GM23338 (cell line): Measurements from ENCODE around the gene CEP55. TPM values are rescaled to one million over a fixed set of nuclear protein-coding genes. Genes with fewer than 3 reads are reported as not detected.

Source experiments
- ATAC-seq: fragments of 200-7000 bp; cut with Tn5 transposase; 3 replicates; pipeline ENCODE4 v1.9.1; 2020
- DNase-seq: peaks from one replicate; pipeline ENCODE4 v3.0.0-alpha.2; 2015; ENCODE audit warnings: low spot score
- H2AFZ ChIP-seq: fragments of 200-600 bp; sonication (generic); 2 replicates; pipeline ENCODE4 v1.8.0; 2016; ENCODE audit warnings: antibody characterized with exemption, mild to moderate bottlenecking, moderate library complexity
- H3F3A ChIP-seq: fragments of 200-600 bp; sonication (generic); replicated peaks from 2 replicates; pipeline ENCODE4 v1.8.0; 2017; ENCODE audit warnings: antibody characterized with exemption, mixed run types, low read depth
- H3K27ac ChIP-seq: fragments of 200-600 bp; sonication (generic); 2 replicates; pipeline ENCODE4 v1.6.1; 2016; ENCODE audit warnings: low read depth
- H3K27me3 ChIP-seq: fragments of 200-600 bp; sonication (generic); 2 replicates; pipeline ENCODE4 v1.8.0; 2016; ENCODE audit warnings: mild to moderate bottlenecking, mixed run types, moderate library complexity; ENCODE audit not compliant: insufficient read depth
- H3K36me3 ChIP-seq: fragments of 200-600 bp; sonication (generic); 2 replicates; pipeline ENCODE4 v1.8.0; 2016; ENCODE audit warnings: mild to moderate bottlenecking; ENCODE audit not compliant: insufficient read depth
- H3K4me1 ChIP-seq: fragments of 200-600 bp; sonication (generic); 2 replicates; pipeline ENCODE4 v1.8.0; 2016; ENCODE audit warnings: mild to moderate bottlenecking, moderate library complexity; ENCODE audit not compliant: insufficient read depth
- H3K4me2 ChIP-seq: fragments of 200-600 bp; sonication (generic); 2 replicates; pipeline ENCODE4 v1.7.1; 2017; ENCODE audit warnings: mixed run types
- H3K4me3 ChIP-seq: fragments of 200-600 bp; sonication (generic); 2 replicates; pipeline ENCODE4 v1.6.1; 2016; ENCODE audit warnings: mixed run types
- H3K79me2 ChIP-seq: fragments of 200-600 bp; sonication (generic); replicated peaks from 2 replicates; pipeline ENCODE4 v1.8.0; 2017; ENCODE audit warnings: mild to moderate bottlenecking; ENCODE audit not compliant: insufficient read depth
- H3K9me2 ChIP-seq: fragments of 200-600 bp; sonication (generic); 2 replicates; pipeline ENCODE4 v1.8.0; 2017; ENCODE audit not compliant: insufficient read depth
- H4K20me1 ChIP-seq: fragments of 200-600 bp; sonication (generic); replicated peaks from 2 replicates; pipeline ENCODE4 v1.8.0; 2017; ENCODE audit warnings: mild to moderate bottlenecking; ENCODE audit not compliant: insufficient read depth
- H3K27ac Mint-ChIP-seq: 2 replicates; pipeline ENCODE4 v1.8.0; 2020; ENCODE audit warnings: inconsistent platforms, mild to moderate bottlenecking, moderate library complexity, mixed read lengths
- H3K27me3 Mint-ChIP-seq: 3 replicates; pipeline ENCODE4 v1.8.0; 2022; ENCODE audit warnings: low read depth, mild to moderate bottlenecking, moderate library complexity, mixed read lengths, inconsistent platforms; ENCODE audit not compliant: insufficient read depth, poor library complexity
- H3K36me3 Mint-ChIP-seq: 3 replicates; pipeline ENCODE4 v1.8.0; 2021; ENCODE audit warnings: low read depth, mild to moderate bottlenecking, inconsistent platforms, moderate library complexity, mixed read lengths
- H3K4me1 Mint-ChIP-seq: 3 replicates; pipeline ENCODE4 v1.8.0; 2020; ENCODE audit warnings: mild to moderate bottlenecking, inconsistent platforms, mixed read lengths
- H3K4me3 Mint-ChIP-seq: 3 replicates; pipeline ENCODE4 v1.8.0; 2021; ENCODE audit warnings: moderate library complexity, mild to moderate bottlenecking, inconsistent platforms, mixed read lengths
- H3K9me3 Mint-ChIP-seq: 3 replicates; pipeline ENCODE4 v1.8.0; 2020; ENCODE audit warnings: moderate library complexity, mild to moderate bottlenecking, inconsistent platforms, mixed read lengths
- CREB1 ChIP-seq: fragments of 250-450 bp; sonication (Bioruptor Pico); IDR thresholded peaks from 2 replicates; pipeline ENCODE4 v1.5.0; 2020; ENCODE audit warnings: low read depth, mild to moderate bottlenecking, moderate library complexity
- CTCF ChIP-seq, 2 experiments: fragments of 200-600 bp in 1 of 2; sonication (generic) in 1 of 2; conservative IDR thresholded peaks; 2 replicates each; pipeline versions ENCODE4 v1.5.1 to v1.6.1; 2016 to 2017; ENCODE audit warnings: antibody characterized with exemption in 2 of 2, low read depth in 2 of 2, mild to moderate bottlenecking in 2 of 2, moderate library complexity in 1 of 2
- EZH2phosphoT487 ChIP-seq: fragments of 200-600 bp; sonication (generic); IDR thresholded peaks from one replicate; pipeline ENCODE4 v1.8.1; 2018; ENCODE audit warnings: antibody characterized with exemption; ENCODE audit not compliant: unreplicated experiment
- POLR2AphosphoS5 ChIP-seq: IDR thresholded peaks from 2 replicates; pipeline ENCODE4 v1.6.1; 2016; ENCODE audit warnings: antibody characterized with exemption, low read depth
- STAT1 ChIP-seq: IDR thresholded peaks from one replicate; pipeline ENCODE4 v1.6.1; 2016; ENCODE audit warnings: antibody characterized with exemption; ENCODE audit not compliant: unreplicated experiment
- ZNF114 ChIP-seq: fragments of 250-450 bp; sonication (Bioruptor Pico); IDR thresholded peaks from 2 replicates; pipeline ENCODE4 v1.5.0; 2020; ENCODE audit warnings: mild to moderate bottlenecking, moderate library complexity
- ZNF331 ChIP-seq: fragments of 250-450 bp; sonication (Bioruptor Pico); IDR thresholded peaks from 2 replicates; pipeline ENCODE4 v1.5.0; 2020; ENCODE audit warnings: low read depth, mild to moderate bottlenecking, moderate library complexity
- ZNF462 ChIP-seq: fragments of 250-450 bp; sonication (Bioruptor Pico); IDR thresholded peaks from 2 replicates; pipeline ENCODE4 v1.5.0; 2020; ENCODE audit warnings: mild to moderate bottlenecking, moderate library complexity
- polyA plus RNA-seq: library from polyadenylated mRNA; unstranded; fragments of >200 nt; fragmentation: Nextera tagmentation; extraction: Ambion mirVana; gene quantifications from 2 replicates; pipeline ENCODE4 v1.2.1, GENCODE V29; 2016
- total RNA-seq: library from RNA; depleted of rRNA; stranded (reverse); fragments of >200 nt; shearing (Covaris generic); gene quantifications from 2 replicates; pipeline ENCODE4 v1.2.3, GENCODE V29; 2014

CEP55 gene
- total and polyA plus RNA-seq, 2 experiments from 2014 or later, result 12.4 to 22.4 TPM

GRCh38 chr10:93452143-93452542 lies 44.3 kb upstream of the CEP55 start (continued):
- TF ChIP-seq ZNF462 (CRISPR knock-in tag) (no peak), EZH2phosphoT487 (no peak), STAT1 (no peak), ZNF114 (CRISPR knock-in tag) (no peak), CTCF (conservative IDR thresholded peaks at IDR 0.05; ENCODE audit: low read depth in 2 of 2) (no peak), ZNF331 (CRISPR knock-in tag) (no peak), CREB1 (CRISPR knock-in tag) (no peak)

- ATAC-seq (no peak), DNase-seq (no peak)
- no peaks in the 10 kb centered on the region for H3K9me3 Mint-ChIP-seq
- Histone ChIP-seq H3K27ac (no peak overlapping the region), H4K20me1 (no peaks in the 10 kb centered on the region), H3K4me1 (0 out of 2 replicates have a peak, but pooled peaks cover 4% of the 10 kb centered on the region), H3K36me3 (no peaks in the 10 kb centered on the region), H2AFZ (peak overlapping the region; percentile 59; the same call in 1 of the 2 replicates), H3K9me2 (no peaks in the 10 kb centered on the region), H3K4me2 (no peak overlapping the region), H3K79me2 (no peaks in the 10 kb centered on the region), H3K4me3 (no peak overlapping the region), H3K27me3 (no peaks in the 10 kb centered on the region), H3F3A (no peaks in the 10 kb centered on the region)
- H3K4me1 Mint-ChIP-seq, result peaks cover 5% of the 10 kb centered on the region; the same call in 2 of the 3 replicates
- H3K4me3 Mint-ChIP-seq, result no peak overlapping the region
- peaks cover 3% of the 10 kb centered on the region for H3K27me3 Mint-ChIP-seq
- H3K36me3 Mint-ChIP-seq, result no peaks in the 10 kb centered on the region
- no peak overlapping the region for H3K27ac Mint-ChIP-seq
- no peak for TF ChIP-seq ZNF114 (CRISPR knock-in tag)
- no peak for TF ChIP-seq ZNF331 (CRISPR knock-in tag)
- no peak for TF ChIP-seq CTCF (conservative IDR thresholded peaks at IDR 0.05; ENCODE audit: low read depth in 2 of 2)
- TF ChIP-seq POLR2AphosphoS5, result no peak
Measured at GRCh38 chr10:93454146-93454545, 42.3 kb upstream of the CEP55 start.
